ENCODE measurements around the gene SAMD5.

Gene SAMD5

DNA sequence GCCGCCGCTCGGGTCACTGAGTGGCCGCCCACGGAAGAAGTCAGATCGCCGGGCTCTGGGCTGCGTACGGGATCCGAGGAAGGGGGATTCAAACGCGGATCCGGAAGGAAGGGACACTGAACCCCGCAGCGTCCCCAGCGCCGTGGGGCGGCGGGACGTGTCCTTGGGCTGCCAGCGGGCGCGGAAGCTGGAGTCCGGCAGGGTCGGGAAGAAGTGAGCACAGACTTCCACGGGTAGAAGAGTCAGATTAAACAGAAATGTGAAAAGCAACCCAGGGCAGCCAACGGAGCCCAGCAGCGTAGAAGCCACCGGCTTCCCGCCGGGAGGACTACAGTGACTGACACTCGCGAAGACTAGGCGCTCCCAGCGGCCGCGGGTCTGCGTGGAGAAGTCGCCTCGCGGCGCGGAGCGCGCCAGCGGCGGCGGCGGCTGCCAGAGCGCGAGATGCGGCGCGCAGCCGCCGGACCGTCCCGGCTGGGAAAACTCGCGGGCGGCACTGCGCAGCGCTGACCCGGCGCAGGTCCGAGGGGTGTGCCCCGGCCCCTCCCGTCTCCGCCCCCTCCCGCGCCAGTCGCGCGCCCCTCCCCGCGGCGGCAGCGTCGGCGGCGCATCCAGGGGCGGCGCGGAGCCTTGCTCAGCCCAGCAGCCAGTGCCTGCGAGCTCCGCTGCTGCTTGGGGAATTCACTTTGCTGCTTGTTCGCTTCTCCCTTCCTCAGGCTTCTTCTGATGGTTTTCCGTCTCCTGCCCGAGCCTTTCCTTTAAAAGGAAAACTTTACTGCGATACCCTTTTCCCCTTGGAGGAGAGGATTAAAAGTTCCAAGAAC lies at the start of gene SAMD5:
TSS of gene SAMD5 (plus strand) at position 649 of the 824 bp plus-strand sequence. CDS start 239 bp downstream, outside the sequence.
- no peak for DNase-seq

DNA sequence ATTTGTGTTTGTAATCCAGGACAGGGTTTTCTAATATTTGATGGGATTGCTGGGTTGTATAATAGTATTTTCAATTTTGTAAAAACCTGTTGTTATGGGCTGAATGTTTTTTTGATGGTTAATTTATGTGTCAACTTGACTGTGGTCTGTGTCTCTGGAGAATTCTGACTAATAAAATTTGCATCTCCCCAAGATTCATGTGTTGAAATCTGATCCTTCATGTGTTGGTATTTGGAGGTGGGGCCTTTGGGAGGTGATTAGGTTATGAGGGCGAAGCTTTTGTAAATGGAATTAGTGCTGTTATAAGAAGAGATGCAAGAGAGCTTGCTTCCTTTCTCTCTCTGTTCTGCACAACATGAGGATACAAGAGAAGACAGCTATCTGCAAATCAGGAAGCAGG lies 48.7 kb upstream of the SAMD5 start:
- no peak for DNase-seq

DNA sequence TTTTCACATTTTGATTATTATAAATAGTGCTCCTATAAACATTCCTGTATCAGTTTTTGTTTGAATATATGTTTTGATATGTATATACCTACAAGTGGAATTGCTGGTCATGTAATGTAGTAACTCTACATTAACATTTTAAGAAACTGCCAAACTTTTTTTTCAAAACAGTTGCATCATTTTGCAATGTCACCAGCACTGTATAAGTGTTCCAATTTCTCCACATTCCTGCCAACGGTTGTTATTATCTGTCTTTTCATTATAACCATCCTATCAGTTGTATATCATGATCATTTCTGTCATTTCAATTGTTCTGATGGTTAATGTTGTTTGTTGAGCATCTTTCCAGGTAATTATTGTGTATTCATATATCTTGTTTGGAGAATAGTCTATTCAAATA lies 44.8 kb upstream of the SAMD5 start:
- no peak for DNase-seq

DNA sequence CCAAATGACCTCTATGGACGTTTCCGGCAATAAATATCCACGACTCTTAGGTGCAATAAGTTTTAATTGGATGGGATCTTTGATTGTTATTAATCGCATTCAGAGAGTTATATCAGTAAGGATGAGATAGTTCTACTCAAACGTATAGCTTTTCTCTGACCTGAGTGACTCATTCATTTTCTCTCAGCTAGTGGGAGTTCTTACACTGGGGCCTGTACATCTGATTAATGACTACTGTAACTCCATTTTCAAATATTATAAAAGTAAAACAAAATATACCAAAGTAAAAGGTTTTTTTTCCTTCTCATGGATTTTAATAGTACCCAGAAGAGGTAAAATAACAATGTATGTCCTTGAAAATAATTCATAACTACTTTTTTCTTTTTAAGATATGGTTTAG lies 41.1 kb upstream of the SAMD5 start:
- no peak for DNase-seq

DNA sequence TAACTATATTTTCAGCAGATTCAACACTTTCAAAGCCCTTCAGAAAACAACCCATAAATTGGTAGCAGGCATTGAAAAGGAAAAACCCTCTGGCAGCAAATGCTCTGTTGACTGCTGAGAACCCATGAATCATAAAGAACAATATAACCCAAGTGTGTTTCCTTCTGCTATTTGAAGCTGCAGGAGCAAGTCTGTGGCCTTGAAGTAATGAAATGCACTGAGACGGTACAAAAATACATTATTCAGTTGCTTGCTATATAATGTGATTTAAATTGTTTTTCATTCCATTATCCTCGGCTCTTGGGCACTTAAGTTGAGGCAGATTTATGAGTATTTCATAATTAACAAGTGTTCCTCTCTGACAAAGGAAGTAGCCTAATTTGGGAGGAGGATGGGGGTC lies 40.6 kb upstream of the SAMD5 start:
- no peak for DNase-seq

DNA sequence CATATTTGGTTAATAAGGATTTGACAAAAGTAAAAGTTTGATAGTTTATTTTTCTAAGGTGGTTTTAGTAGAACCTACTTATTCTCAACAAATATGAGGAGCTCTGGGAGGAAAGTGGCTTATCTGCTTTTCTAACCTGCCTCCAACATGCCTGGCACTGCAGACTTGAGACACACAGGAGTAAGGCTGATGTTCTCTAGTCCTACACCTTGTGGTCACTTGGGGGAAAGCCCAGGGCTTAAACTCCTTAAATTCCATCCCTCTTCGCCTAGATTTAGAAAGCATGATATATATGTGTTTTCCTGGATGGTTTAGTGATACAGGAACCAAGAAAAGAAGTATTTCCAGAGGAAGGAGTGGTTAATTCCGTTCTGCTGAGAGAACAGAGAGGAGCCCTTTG lies 39.9 kb upstream of the SAMD5 start:
- DNase-seq: no peak

DNA sequence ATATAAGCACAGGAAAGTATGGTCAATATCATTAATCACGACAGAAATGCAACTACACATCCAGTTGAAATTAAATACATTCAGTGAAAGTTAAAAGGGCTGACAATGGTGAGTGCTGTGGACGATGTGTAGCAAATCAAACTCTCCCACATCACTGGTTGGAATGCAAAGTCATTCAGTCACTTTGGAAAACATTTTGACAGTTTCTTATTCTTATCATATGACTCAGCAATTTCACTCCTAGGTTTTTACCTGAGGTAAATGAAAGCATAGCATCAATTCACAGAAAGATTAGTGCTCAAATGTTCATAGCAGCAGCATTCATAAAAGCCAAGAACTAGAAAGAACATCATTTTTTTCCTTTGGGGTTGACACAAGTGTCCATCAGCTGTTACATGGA lies 28.6 kb upstream of the SAMD5 start:
- no peak for DNase-seq

DNA sequence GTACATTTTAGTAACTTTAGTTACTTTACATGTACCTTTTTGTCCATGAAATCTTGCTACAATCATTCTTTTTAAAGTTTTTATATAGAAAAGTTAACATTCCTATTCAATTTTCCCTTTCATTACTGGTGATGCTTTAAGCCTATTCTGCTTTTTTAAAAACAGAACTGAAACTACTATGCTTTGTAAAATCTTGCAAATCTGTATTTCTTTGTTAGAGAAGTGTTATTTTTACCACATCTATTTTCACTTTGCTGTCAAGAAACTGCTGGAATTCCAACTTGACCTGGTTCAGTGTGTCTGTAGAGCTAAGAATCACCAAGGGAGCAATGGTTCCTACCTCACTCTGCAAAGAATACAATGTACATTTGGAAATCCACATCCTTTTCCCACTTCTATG lies 21.8 kb upstream of the SAMD5 start:
- no peak for DNase-seq

DNA sequence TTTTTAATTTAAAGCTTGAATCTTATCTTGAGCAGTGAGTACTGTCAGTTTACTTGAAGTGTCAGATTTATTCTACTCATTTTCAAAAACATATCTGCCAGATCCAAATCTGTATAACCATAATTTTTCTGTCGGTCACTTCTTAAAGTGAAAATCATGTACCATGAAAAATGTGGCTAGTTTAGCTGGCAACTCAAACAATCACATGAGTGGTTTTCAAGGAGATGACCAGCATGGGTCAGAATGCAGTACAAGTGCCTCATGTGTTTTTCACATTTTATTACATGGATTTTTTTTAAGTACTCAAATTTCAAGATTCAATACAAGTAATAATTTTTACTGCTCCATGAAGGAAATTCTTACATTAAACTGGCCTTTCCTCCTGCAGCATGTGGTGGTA lies 11.0 kb upstream of the SAMD5 start:
- DNase-seq: no peak

DNA sequence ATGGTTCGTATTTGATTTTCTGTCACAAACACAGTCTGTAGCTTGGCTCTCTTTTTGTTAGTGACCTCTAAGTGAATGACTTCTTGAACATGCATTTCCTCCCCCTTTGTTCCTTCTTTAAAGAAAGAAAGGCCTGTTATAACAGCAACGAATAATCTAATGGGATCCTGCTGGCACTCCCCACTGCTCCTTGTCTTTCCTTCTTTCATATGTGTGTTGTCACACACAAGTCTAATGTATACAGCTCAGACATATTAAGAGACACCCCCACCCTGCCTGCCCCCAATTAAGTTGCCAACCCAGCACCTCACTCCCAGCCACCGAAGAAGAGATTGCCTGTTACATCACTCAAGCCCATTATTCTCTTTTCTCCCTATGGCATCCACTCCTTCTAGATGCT lies 4.9 kb upstream of the SAMD5 start:
- no peak for DNase-seq

DNA sequence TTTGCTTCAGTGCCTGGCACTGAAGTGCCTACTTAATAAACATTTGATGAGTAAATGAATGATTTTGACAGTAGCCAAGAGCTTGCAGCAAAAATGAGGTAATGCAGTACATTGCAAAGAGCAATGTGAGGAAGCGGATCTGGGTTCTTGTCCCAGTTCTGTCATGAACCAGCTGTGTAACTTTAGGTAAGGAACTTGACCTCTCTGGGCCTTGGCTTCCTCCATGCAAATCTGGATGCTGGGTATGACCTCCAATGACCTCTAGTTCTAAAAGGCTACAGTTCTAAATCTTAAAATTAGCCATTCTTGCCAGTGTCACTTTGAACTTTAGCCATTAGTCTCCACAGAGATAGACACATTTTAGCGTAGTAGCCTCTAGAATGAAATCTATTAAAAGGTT lies 3.6 kb upstream of the SAMD5 start:
- DNase-seq: no peak

DNA sequence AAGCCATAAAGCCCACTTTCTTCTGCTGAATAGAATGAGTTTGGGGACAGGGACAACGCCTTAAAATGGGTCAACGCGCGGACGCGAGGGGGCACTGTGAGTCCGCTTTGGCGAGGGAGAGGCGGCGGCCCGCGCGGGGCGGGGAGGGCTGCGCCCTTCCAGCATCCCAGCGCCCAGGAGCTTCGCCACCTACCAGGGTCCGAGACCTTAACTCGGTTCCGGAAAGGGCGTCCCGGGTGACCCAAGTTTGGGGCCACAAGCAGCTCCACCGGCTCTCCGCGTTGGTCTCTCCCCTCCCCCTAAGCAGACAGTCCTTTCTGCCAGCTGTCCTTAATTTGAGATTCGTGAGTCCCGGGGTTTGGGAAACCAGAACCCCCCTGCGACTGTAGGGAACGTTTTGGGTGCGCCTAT lies 1.8 kb upstream of the SAMD5 start:
- DNase-seq: no peak

DNA sequence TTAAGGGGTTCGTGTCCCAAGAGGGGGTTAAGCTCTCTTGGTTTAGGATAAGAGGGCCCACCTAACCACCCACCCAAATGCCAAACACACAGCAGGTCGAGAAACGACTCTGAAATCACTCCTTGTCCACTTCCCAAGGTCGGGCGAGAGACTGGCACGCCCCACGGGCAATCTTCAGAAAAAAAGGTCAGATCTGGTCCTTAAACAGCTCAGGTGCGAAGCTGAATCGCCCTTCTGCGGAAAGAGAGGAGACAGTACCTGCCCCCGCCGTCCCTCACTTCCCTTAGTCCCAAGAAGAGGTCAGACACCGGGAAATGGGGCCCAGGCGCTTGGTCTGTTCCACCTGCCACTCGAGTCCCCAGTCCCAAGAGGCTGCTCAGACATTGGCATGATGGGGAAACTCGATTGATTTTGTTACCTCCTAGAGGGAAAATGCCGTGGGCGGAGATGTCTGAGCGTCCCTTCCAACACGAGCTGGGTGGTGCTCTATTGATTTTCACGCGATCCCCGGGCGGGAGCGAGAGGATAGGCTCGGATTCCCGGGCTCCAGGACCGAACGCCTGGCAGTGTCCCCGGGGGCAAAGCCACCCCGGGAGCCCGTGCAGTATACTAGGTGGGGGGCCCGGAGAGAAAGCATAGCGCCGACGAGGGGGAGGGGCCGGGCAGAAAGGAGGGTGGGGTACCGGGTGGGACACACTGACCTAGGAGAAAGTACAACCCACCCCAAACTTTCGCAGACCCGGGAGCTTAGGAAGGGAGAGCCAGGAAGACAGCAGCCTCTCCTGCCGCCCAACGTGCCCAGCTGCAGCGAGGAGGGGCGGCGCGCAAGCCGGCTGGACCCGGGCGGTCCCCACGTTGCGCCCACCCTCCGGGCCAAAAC lies 1.1 kb upstream of the SAMD5 start:
- no peak for DNase-seq

DNA sequence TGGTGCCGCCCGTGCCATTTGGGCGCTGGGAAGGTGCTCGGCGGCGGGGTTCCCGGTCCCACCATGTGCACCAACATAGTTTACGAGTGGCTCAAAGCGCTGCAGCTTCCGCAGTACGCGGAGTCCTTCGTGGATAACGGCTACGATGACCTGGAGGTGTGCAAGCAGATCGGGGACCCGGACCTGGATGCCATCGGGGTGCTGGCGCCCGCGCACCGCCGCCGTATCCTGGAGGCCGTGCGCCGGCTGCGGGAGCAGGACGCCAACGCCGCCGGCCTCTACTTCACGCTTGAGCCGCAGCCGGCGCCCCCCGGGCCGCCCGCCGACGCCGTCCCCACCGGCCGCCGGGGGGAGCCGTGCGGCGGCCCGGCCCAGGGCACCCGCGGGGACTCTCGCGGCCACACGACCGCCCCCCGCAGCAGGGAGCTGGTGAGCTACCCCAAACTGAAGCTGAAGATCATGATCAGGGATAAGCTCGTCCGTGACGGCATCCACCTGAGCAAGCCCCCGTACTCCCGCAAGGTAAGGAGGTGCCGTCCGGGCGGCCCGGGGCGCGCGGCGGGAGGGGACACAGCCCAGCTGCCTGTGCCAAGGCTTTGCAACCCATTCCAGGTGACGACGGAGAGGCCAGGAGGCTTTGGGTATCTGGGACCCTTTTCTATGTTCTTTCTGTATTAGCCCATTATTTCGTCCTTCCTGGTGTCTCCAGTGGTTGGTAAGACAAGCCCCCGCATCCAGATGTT lies 547 bp downstream of the SAMD5 start:
- DNase-seq: no peak

DNA sequence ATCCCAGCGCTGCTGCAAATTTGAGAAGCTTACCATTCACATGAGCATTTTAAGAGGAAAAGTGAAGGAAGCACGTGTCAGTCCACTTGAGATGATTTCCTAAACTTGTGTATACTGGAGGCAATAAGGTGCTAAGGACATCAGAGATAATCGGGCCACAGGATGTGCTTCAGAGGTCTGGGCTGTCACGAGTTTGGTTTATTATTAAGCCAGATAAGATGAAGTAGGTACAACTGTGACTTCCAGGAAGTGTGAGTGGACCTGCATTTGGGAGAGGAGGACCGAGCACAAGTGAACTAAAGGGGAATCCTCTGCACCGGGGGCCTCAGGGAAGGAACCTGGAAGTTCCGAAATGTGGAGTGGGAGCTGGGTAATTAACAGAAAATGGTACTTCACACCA lies 1.4 kb downstream of the SAMD5 start:
- DNase-seq: no peak

DNA sequence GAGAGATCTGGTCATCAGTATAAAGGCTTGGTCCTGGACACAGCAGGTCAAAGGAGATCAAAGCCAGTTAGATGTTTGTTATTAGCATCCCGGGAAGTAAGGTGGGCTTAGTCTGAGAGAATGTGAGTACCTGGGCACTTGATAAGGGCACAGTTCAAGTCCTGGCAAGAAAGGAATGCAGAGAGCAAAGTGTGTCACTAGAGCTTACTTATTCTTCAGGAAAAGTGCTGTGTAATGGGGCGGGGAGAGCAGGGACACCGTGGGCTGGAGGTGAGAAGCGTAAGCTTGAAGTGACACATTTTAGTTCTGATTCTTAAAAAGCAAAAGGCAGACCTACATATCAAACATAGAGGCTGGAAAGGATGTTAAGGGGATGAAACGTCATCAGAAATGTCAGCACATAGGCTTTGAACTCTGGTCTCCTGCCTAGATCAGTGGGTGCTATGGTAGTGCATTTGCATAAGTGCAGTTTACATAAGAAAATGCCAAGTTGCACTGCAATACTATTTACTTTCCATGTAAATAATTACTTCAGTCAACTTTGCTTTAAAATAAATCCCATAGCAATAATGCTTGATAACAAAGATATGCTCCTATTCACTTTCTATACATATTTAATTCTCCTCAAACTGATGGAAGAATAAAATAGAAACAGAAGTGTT lies 2.6 kb downstream of the SAMD5 start:
- DNase-seq: no peak

DNA sequence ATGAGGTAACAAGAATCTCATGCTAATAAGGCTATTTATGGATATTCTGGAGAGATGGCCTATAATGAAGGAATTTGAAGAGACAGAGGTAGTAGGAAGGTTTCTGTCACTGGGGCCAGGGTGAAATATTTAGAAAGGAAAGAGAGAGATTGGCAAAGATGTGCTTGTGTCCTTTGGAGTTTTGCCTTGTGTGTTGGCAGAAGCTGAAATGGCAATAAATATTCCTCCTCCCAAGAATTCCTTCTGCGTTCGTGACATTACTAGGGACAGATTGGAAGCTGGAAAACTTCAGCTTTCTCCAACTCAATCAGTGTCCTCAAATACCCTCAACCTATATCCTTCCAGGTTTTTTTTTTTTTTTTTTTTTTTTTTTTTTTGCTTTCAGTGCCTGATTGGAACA lies 6.3 kb downstream of the SAMD5 start:
- DNase-seq: no peak

DNA sequence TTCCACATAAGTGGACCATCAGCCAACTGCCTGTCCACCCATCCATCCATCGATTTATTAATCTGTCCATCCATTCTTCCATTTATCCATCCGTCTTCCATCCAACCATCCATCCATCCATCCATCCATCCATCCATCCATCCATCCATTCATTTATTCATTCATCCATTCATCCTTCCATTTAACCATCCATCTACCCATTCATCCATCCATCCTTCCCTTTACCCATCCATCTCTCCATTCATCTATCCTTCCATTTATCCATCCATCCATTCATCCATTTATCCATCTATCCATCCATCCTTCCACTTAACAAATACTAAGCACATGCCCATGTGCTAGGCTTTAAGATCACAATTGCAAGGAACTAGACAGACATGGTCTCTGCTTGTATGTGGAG lies 6.8 kb downstream of the SAMD5 start:
- no peak for DNase-seq

DNA sequence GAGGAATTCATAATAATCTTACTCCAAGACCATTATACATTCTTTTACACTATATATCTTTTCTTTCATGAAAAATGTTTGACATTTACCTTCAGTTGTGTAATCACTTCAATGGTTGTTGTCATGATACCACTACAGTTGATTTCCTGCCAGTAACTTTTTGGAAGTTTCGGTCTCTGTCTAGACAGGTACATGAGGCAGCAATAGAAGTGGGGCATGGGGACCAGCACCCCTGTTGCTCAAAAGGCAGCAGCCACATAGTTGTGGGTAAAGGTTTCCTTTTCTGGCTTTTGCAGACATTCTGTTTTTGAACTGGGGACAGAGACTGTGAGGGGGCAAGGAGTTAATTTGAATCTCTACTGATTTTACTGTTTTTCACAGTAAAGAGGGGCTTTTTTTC lies 14.1 kb downstream of the SAMD5 start:
- DNase-seq: no peak

DNA sequence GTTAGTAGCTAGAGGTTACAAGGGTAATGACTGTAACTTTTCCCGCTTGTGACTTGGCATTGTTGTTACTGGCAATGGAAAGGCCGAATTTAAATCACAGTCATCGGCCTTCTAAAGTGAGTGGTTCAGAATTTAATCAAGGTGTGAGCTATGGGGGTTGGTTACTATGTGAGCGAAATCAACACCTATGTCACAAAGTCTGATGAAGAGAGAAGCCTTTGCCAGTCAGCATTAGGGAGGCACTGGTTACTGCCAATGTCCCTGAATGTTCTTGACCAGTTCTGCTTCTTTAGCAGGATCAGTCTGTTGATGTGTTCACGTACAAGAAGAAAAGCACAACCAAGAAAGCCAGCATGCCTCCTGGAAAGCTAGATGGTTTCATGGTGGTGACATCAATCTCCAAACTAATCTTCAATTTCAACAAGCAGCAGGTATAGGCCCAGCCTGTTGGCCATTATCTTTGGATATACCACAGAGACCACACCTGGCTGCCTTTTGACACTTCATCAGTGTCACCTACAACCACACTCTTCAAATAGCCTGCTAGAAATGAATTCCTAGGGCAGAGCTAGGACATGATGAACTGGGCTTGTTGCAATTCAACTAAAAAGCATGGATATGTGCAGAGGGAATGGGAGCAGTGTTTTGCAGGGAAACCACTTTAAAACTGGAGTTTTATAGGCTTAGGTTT lies 17.2 kb downstream of the SAMD5 start:
- DNase-seq: no peak

DNA sequence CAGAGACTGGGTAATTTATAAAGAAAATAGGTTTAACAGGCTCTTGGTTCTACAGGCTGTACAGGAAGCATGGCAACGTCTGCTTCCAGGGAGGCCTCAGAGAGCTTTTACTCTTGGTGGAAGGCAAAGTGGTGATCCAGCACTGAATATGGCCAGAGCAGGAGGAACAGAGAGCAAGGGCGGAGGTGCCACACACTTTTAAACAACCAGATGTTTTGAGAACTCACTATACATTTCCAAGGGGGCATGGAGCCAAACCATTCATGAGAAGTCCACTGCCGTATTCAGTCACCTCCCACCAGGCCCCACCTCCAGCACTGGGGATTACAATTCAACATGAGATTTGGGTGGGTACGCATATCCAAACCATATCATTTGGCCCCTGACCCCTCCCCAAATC lies 18.7 kb downstream of the SAMD5 start:
- no peak for DNase-seq

DNA sequence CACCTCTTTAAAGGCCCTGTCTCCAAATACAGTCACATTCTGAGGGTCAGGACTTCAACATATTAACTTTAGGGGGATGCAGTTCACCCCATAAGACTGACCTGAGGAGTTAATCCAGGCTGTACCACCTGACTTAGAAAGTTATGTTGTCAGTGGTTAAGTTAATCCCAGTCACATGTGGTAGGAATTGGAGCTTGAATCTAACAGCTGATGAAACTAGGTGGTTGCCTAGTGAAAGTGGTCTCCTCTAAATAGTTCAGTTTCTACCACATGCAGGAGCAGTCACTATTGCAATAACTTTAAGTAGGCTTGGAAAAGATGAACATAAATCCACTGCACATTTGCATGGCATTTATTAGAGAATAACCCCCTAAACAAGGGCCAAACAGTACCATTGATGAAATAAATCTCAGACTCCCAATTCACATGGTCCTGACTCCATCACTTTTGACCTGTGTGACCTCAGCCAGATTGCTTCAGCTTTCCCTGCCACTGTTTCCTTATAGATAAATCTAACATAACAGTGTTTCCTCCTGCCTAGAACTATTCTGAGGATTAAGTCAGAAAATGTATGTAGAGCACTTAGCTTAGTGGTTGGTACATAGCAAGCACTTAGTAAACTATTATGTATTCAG lies 20.1 kb downstream of the SAMD5 start:
- no peak for DNase-seq
